Measurements from ENCODE around the gene AKAP8. TPM values are rescaled to one million over a fixed set of nuclear protein-coding genes. Genes with fewer than 3 reads are reported as not detected.
A peak's percentile ranks its signal among the peaks of the same experiment; 100 is the strongest.
"Not testable (repeated sequence)": the region's sequence is repeated elsewhere in the genome, so short reads cannot be mapped to it uniquely, and the experiment has no call there.

Gene AKAP8
- total RNA-seq, 1 donor from 2014 or later = 12.8 TPM

DNA sequence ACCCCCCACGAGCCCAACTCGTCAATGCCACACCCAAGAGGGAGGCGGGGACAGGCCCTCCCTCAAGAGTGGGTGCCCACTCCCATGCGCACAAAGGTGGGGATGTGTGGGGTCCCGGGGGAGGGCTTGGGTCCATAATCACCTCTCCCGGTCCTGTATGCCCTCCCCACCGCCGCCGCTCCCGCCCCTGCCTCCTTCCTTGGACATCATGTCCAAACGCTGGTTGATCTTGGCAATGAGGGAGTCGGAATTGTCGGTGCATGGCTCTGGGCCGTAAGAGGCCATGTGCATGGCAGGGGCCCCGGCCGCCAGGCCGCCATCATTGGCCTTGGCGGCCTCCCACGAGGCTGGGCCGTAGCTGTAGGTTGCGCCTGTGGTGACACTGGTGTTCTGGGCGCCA lies 5.9 kb downstream of the AKAP8 start:
- no peak for DNase-seq

DNA sequence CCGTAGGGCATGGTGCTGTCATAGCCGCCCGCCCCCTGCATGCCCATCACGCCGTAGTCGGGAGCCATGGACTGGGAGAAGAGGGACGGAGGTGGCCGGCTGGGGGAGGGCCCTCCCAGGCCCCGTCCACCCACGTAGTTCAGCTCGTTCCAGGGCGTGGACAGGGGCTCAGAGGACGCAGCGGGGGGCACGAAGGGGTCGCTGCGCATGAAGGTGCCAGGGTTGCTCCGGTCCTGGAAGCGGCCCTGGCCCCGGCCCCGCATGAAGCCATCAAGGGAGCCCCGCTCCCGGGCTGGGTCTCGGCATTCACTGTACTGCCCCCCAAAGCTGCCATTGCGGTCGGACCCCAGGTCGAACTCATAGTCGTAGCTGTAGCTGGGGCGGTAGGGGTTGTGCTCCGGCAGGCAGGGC lies 6.7 kb downstream of the AKAP8 start:
- DNase-seq = no peak

GRCh38 chr19:15372470-15372869 lies 7.1 kb downstream of the AKAP8 start:
- DNase-seq = no peak

DNA sequence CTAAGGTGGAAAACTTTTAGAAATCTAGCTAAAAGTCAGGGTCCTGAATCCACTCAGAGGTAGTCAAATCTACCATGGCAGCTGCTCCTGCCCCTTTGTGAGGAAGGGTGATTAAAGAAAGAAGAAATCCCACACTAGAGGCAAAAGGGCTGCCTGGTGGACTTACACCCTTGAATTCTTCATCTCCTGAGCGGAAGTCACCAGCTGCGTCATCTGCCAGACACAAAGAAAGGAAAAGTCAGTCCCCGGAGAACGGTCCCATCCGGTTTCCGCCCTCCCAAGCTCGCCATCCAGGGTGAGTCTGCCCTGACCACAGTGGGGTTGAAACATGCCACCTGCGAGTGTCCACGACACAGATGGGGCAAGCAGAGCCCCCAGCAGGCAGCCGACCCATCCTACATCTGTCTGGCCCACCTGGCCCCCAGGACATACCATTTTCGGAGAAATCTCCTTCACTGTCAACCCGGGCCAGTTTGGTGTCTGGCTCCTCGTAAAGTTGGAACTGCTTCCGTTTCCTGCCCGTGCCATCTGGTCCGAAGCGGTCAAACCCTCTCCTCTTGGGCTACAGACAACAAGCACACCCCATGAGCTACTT lies 7.7 kb downstream of the AKAP8 start:
- DNase-seq = no peak

DNA sequence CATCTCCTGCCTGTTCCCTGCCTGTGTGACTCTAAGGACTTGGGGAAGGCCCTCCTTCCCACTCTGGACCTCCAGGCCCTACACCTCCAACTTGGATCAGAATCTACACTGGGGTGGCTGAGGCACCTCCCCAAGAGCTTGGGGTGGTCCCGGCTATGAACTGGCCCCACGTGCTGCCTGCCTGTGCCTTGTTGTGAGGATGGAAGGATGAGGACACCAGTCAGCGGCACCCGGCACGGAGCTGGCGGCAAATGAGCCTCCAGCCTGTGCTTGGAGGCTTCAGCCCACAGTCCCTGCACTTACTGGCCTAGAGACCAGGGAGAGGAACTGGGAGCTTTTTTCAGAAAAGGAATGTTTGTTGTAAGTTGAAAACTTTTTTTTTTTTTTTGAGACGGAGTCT lies 8.5 kb downstream of the AKAP8 start:
- no peak for DNase-seq

DNA sequence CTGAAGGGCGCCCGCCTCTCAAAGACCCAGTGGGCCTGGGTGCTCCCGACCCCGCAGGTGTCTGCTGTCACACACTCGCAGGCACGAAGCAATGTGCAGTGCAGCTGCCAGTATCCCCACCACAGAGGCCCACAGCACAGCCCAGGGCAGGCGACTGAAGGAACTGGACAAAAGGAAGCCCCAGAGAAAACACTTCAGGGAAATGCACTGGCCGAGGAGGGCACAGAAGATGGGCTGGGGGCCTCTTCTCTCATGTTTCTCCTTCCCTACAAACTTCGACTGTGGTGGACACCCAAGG lies 10.0 kb downstream of the AKAP8 start:
- DNase-seq = no peak

DNA sequence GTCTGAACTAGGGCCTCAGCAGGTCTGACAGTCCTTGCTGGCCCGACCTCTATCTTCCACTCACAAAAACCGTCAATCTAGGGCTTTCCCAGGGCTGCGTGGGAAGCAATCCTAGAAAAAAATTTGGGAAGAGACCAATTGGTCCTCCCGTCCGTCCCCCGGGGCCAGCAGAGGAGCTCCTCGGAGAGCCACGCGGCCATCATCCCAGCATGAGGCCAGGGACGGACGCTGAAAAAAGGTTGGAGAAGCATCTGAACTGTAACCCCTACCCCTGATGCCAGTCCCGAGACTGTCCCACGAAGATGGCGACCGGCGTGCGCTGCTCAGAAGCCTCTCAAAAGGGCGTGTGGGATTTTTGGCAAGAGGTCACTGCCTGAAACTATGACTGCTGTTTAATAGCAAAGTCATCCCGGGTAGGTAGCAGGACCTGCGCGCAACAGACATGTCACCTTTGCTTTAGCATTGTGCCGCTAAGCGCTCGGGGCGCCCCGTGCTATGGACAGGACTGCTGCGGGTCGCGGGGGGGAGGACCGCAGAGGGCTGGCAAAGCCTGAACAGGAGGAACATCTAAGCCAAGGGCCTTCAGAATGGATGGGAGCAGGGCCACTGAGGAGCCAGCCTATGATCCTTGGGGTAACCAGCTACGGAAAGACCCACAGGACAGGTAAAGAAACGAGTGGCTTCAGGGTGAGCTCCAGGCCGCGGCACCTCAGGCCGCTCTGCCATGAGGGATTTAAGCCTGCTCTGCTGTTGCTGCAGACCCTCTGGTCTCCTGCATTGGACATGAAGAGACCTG lies 10.6 kb downstream of the AKAP8 start:
- DNase-seq = no peak

DNA sequence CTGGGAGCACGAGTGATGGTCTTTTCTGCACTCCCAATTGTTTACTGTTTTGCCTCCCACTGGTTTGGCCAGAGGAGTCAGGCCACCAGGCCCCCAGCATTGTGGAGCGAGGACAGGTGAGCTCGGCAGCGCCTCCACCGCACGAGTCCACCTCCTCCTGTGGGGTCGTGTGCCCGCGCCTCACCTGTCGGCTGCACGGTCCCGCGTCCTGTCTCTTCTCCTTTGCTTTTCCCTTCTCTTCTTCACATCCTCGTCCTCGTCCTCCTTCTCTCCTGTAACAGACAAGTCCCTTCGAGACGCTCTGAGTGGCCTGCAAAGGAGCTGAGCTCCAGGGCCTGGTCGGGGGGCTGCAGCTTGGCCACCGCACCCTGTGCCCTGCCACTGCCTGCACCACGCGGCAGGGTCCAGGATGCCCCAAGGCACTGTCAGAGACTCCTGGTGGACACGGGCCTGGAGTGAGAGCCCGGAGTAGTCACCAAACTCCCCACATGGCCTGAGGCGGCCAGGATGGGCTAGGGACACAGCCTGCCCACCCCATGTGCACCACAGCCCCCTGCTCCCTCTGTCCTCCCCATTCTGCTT lies 11.4 kb downstream of the AKAP8 start:
- no peak for DNase-seq

- no peak for DNase-seq
These were observed 12.1 kb downstream of the AKAP8 start for GRCh38 chr19:15367439-15367838.

- no peak for DNase-seq
These were observed 14.3 kb downstream of the AKAP8 start for GRCh38 chr19:15365264-15365663.

- not testable (repeated sequence) for DNase-seq
These were observed 15.8 kb downstream of the AKAP8 start for GRCh38 chr19:15363791-15364190.

GRCh38 chr19:15363048-15363447 lies 16.5 kb downstream of the AKAP8 start:
- not testable (repeated sequence) for DNase-seq

- not testable (repeated sequence) for DNase-seq
These were observed 19.6 kb downstream of the AKAP8 start for GRCh38 chr19:15360015-15360414.

DNA sequence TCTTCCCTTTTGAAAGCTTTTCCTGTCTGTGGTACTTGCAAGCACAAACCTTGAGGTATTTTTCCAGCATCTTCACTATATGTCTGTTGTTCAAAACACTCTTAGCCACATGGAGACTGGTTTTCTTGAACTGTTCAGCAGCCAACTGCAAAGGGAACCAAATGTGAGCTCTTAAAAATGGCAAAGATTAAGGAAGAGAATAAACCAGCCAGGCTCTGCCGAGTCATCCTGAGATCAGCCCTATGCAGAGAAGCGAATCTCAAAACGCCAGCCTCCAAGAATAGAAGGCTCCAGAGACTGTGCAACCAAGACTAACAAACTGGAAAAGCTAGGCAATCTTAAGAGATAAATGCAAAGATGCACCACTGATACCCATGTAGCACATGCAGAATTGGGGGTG lies 20.7 kb downstream of the AKAP8 start:
- no peak for DNase-seq

- DNase-seq = no peak
These were observed 21.7 kb downstream of the AKAP8 start for GRCh38 chr19:15357906-15358305.

DNA sequence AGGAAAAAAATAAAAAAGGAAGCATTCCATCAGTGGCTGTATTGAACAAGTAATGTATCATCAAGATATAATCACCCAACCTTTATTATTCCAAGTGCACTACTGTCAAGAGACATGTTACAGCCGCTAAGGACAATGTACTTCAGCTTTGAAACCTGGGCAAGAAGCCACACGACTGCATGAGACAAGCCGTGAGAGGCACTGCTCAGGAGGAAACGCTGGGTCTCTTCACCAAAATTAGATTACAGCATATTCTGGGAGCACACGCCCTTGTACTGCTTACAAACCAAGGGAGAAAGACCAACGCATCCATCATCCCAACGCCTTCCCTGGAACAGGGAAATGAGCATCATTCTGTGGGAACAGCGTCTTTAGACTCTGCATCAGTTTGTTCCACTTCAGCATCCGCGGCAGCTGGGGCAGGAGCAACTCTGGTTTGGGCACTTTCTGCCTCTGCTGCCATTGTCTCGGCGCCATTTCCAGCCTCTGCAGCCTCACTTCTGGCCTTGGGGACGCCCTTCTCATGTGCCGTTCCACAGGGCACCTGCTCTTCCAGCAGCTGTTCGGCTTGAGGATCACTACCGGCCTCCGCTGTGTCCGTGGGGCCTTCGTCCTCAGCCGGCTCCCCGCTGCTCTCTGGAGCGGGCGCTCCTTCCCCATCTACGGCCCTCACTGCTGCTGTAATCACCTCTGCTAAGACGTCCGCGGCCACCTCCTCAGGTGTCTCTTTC lies 24.9 kb downstream of the AKAP8 start:
- no peak for DNase-seq

GRCh38 chr19:15353908-15354307 lies 25.7 kb downstream of the AKAP8 start:
- no peak for DNase-seq

GRCh38 chr19:15352535-15352934 lies 27.1 kb downstream of the AKAP8 start:
- not testable (repeated sequence) for DNase-seq

DNA sequence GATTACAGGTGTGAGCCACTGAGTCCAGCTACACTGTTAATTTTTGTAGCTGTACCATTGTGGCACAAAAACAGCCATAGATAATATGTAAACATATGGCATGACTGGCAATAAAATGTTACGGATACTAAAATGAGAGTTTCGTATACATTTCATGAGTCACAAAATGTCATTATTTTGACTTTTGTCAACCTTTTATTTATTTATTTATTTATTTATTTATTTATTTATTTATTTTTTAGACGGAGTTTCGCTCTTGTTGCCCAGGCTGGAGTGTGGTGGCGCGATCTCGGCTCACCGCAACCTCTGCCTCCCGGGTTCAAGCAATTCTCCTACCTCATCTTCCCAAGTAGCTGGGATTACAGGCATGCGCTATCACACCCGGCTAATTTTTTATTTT lies 38.3 kb downstream of the AKAP8 start:
- DNase-seq = not testable (repeated sequence)

- no peak for DNase-seq
These were observed 39.5 kb downstream of the AKAP8 start for GRCh38 chr19:15340086-15340485.

- DNase-seq = no peak
These were observed 42.4 kb downstream of the AKAP8 start for GRCh38 chr19:15337202-15337601.

GRCh38 chr19:15335992-15336391 lies 43.6 kb downstream of the AKAP8 start:
- not testable (repeated sequence) for DNase-seq

GRCh38 chr19:15332311-15332996 lies 47.1 kb downstream of the AKAP8 start, which contains the start of gene BRD4:
Gene BRD4, minus strand, starts transcription at chr19:15332539. Its CDS starts 59,440 bp downstream, at chr19:15273099.
- DNase-seq = peak; percentile 39
